Fibroblast of peridontal ligament (primary cell): ENCODE results near the gene SLC27A2.

Source experiments
- DNase-seq: peaks from one replicate; pipeline ENCODE4 v3.0.0-alpha.2; 2010; ENCODE audit errors: extremely low read depth

The SLC27A2 gene

GRCh38 chr15:50190723-50191122, 8.7 kb downstream of the SLC27A2 start:
- DNase-seq, result no peak

GRCh38 chr15:50192164-50192563, 10.2 kb downstream of the SLC27A2 start:
- no peak for DNase-seq

- no peak for DNase-seq
These were observed 11.1 kb downstream of the SLC27A2 start for GRCh38 chr15:50192926-50193620.

GRCh38 chr15:50202003-50202402, 20.0 kb downstream of the SLC27A2 start:
- DNase-seq, result no peak

GRCh38 chr15:50206020-50206419, 24.0 kb downstream of the SLC27A2 start:
- no peak for DNase-seq

- no peak for DNase-seq
These were observed 27.8 kb downstream of the SLC27A2 start for GRCh38 chr15:50209809-50210208.

GRCh38 chr15:50210462-50211157, 28.6 kb downstream of the SLC27A2 start:
- DNase-seq, result no peak

GRCh38 chr15:50218291-50218690, 36.3 kb downstream of the SLC27A2 start:
- no peak for DNase-seq

- DNase-seq, result no peak
These were observed 36.7 kb downstream of the SLC27A2 start for GRCh38 chr15:50218691-50219090.

GRCh38 chr15:50219820-50220219, 37.8 kb downstream of the SLC27A2 start:
- no peak for DNase-seq

- no peak for DNase-seq
These were observed 40.2 kb downstream of the SLC27A2 start for GRCh38 chr15:50222181-50222580.

GRCh38 chr15:50224606-50225005, 42.6 kb downstream of the SLC27A2 start:
- DNase-seq, result peak; percentile 54

- no peak for DNase-seq
These were observed 43.1 kb downstream of the SLC27A2 start for GRCh38 chr15:50225057-50225456.

GRCh38 chr15:50225938-50226337, 43.9 kb downstream of the SLC27A2 start:
- DNase-seq, result no peak

- peak; percentile 67 for DNase-seq
These were observed 45.1 kb downstream of the SLC27A2 start for GRCh38 chr15:50227076-50227475.

- DNase-seq, result no peak
These were observed 46.9 kb downstream of the SLC27A2 start for GRCh38 chr15:50228866-50229265.

- no peak for DNase-seq
These were observed 47.3 kb downstream of the SLC27A2 start for GRCh38 chr15:50229336-50229735.

- DNase-seq, result no peak
These were observed 49.8 kb downstream of the SLC27A2 start for GRCh38 chr15:50231761-50232160.

GRCh38 chr15:50232791-50233190, 50.8 kb downstream of the SLC27A2 start:
- no peak for DNase-seq

GRCh38 chr15:50233192-50233736, 51.3 kb downstream of the SLC27A2 start:
- DNase-seq, result no peak

- DNase-seq, result no peak
These were observed 52.8 kb downstream of the SLC27A2 start for GRCh38 chr15:50234764-50235163.

GRCh38 chr15:50235794-50236193, 53.8 kb downstream of the SLC27A2 start:
- no peak for DNase-seq

GRCh38 chr15:50236433-50236832, 54.4 kb downstream of the SLC27A2 start:
- no peak for DNase-seq
